ENCODE data around the gene BCL2L11. TPM values are rescaled to one million over a fixed set of nuclear protein-coding genes. Genes with fewer than 3 reads are reported as not detected.
A peak's percentile ranks its signal among the peaks of the same experiment; 100 is the strongest.
"Not testable (repeated sequence)": the region's sequence is repeated elsewhere in the genome, so short reads cannot be mapped to it uniquely, and the experiment has no call there.

Gene BCL2L11, protein sequence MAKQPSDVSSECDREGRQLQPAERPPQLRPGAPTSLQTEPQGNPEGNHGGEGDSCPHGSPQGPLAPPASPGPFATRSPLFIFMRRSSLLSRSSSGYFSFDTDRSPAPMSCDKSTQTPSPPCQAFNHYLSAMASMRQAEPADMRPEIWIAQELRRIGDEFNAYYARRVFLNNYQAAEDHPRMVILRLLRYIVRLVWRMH
- total RNA-seq = 10 to 100 TPM in 3 of 9 donors, 1 to 10 TPM in 6; 4.9 to 16.2 (median 7.3) TPM
- polyA plus RNA-seq = 1 to 10 TPM; 1.9 to 3.5 TPM
- long read RNA-seq, donor 1, partial matches to known transcripts = 1 of 7 reads
- long read RNA-seq, donor 1, other reads (novel, unspliced or antisense) = 6 of 7 reads
- long read RNA-seq, donor 2, partial matches to known transcripts = 0 of 1 reads
- long read RNA-seq, donor 2, other reads (novel, unspliced or antisense) = 1 of 1 reads
- long read RNA-seq, donor 3 = 0 reads

DNA sequence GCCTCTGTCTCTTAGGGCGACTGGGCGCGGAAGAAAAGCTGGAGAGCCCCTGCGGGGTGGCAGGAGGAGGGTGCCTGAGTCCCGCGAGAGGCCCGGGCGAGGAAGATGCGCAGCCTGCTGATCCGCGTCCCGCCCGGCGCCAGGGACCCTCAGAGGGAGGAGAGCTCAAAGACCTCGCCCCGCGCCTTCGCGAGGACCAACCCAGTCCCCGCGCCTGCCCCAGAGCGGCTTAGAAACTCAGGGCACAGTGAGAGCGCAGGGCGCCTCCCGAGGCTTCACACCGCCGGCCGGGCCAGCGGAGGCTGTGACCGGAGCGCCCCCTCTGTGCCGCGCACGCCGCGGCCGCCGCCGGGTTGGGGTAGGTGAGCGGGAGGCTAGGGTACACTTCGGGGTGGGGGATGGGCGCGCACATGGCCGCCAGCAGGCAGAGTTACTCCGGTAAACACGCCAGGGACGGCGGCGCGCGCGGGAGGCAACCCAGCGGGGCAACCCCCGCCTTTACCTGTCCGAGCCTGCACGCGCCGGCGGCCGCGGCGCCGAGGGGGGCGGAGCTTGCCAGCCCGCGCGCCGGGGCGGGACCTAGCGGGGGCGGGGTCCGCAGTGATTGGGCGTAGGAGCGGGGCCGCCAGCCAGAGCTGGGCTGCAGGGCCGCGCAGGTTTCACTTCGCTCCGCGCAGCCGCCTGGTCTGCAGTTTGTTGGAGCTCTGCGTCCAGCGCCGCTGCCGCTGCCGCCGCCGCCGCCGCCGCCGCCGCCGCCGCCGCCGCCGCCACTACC is at the start of gene BCL2L11:
Gene BCL2L11, plus strand, starts transcription at position 662 of the 775 bp plus-strand sequence. CDS start 2,832 bp downstream, outside the sequence.
- peak; percentile 67 to 89 (median 84) for ATAC-seq
- Histone ChIP-seq H3K9me3 (no peaks in the 10 kb centered on the region), H3K27ac (peak within 1 kb of the TSS in 11 of 12 donors; percentile 62 to 93 (median 80)), H3K36me3 (peaks cover 0 to 18% (median 17%) of the 10 kb centered on the region in 9 donors), H3K4me1 (peaks cover 4 to 63% (median 49%) of the 10 kb centered on the region in 12 donors), H3K27me3 (peaks cover 0 to 46% (median 4%) of the 10 kb centered on the region in 9 donors), H3K4me3 (peak within 1 kb of the TSS; percentile 64 to 98 (median 84))
- DNase-seq = peak; percentile 91 to 95 (median 94)
- WGBS, 4 donors = 1 to 2% (median 1%) methylated on average over 16 to 98 of the region's 98 CpGs
- intact Hi-C loops (cut with DNase I) = loop anchor here in 4 of 10 donors (2.0 to 5.0 kb wide), 2 partner anchors 20 to 42 kb away; no protein-coding TSS in a partner anchor
- TF ChIP-seq POLR2A (IDR thresholded peaks at IDR 0.05) = peak; percentile 73 to 95
- TF ChIP-seq, protein P1, sequence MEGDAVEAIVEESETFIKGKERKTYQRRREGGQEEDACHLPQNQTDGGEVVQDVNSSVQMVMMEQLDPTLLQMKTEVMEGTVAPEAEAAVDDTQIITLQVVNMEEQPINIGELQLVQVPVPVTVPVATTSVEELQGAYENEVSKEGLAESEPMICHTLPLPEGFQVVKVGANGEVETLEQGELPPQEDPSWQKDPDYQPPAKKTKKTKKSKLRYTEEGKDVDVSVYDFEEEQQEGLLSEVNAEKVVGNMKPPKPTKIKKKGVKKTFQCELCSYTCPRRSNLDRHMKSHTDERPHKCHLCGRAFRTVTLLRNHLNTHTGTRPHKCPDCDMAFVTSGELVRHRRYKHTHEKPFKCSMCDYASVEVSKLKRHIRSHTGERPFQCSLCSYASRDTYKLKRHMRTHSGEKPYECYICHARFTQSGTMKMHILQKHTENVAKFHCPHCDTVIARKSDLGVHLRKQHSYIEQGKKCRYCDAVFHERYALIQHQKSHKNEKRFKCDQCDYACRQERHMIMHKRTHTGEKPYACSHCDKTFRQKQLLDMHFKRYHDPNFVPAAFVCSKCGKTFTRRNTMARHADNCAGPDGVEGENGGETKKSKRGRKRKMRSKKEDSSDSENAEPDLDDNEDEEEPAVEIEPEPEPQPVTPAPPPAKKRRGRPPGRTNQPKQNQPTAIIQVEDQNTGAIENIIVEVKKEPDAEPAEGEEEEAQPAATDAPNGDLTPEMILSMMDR (IDR thresholded peaks at IDR 0.05) = peak in 8 of 12 donors; percentile 8 to 54 (median 22)

DNA sequence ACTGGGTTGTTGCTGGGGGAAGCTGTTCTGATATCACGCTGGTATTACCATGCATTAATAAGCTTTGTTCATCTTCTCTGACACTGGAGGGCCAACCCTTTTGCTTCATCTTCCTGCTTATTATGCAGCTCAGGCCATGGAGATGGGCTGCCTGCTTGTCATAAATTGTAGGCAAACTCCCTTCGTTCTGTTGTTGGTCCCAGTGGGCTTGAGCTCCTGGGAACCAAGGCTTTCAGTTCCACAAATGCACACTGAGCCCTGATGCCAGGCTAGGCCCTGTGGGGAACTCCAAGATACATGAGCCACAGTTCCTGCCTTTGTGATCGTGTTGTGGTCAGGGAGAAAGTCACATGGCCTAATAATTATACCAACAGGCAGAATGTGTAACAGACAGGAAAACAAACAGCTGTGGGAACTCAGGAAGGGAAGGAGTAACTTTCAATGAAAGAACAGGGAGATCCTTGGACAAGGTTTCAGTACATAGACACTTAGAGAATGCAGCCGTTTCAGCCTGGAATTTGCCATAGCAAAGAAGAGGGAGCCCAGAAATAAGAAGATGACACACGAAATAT is 49.0 kb upstream of the BCL2L11 start:
- ATAC-seq = peak; percentile 64 to 75 (median 72)
- no peak overlapping the region for H3K4me3 ChIP-seq
- TF ChIP-seq POLR2A (IDR thresholded peaks at IDR 0.05) = no peak
- TF ChIP-seq, protein P1 (IDR thresholded peaks at IDR 0.05) = no peak
- peaks cover 0 to 25% (median 4%) of the 10 kb centered on the region in 12 donors for H3K9me3 ChIP-seq
- peak overlapping the region in 1 of 12 donors; percentile 16 for H3K27ac ChIP-seq
- H3K36me3 ChIP-seq = no peaks in the 10 kb centered on the region
- peaks cover 0 to 16% (median 4%) of the 10 kb centered on the region in 12 donors for H3K4me1 ChIP-seq
- DNase-seq = peak in 1 of 5 donors; percentile 41
- no peaks in the 10 kb centered on the region for H3K27me3 ChIP-seq
- intact Hi-C loops (cut with DNase I) = no loop called here
- 28 to 53% (median 41%) methylated on average over 4 to 5 of the region's 5 CpGs for WGBS, 4 donors

DNA sequence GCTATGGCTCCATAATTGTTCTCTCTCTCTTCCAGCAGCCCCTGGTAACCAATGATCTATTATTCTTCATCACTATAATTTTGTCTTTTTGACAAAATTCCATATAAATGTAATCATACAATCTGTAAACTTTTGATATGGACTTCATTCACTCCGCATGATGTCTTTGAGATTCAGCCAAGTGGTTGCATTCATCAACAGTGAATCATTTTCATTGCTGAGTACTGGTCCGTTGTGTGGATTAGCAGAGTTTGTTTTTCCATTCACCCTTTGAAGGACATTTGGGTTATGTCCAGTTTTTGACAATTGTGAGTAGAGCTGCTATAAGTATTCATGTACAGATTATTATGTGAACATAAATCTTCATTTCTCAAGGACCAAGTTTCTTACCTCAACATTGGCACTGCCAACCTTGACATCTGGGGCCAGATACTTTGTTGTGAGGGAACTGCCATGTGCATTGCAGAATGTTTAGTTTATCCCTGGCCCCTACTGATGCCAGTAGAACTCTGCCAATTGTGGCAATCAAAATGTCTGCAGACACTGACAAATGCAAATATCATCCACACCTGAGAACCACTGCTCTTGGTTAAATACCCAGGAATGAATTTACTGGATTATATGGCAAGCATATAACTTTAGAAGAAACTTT is 48.4 kb upstream of the BCL2L11 start:
- TF ChIP-seq POLR2A (IDR thresholded peaks at IDR 0.05) = no peak
- TF ChIP-seq, protein P1 (IDR thresholded peaks at IDR 0.05) = no peak
- Histone ChIP-seq H3K4me1 (peaks cover 0 to 16% (median 4%) of the 10 kb centered on the region in 12 donors), H3K27me3 (no peaks in the 10 kb centered on the region), H3K9me3 (peaks cover 0 to 27% (median 4%) of the 10 kb centered on the region in 12 donors), H3K4me3 (no peak overlapping the region), H3K27ac (peak overlapping the region in 1 of 12 donors; percentile 16), H3K36me3 (no peaks in the 10 kb centered on the region)
- DNase-seq (no peak), ATAC-seq (peak in 2 of 4 donors; percentile 24 to 80)
- intact Hi-C loops (cut with DNase I) = no loop called here
- 27 to 46% (median 33%) methylated on average over 2 of the region's 2 CpGs for WGBS, 4 donors

DNA sequence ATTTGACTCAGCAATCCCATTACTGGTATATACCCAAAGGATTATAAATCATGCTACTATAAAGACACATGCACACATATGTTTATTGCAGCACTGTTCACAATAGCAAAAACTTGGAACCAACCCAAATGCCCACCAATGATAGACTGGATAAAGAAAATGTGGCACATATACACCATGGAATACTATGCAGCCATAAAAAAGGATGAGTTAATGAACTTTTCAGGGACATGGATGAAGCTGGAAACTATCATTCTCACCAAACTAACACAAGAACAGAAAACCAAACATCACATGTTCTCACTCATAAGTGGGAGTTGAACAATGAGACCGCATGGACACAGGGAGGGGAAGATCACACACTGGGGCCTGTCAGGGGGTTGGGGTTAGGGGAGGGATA is 38.1 kb upstream of the BCL2L11 start:
- H3K9me3 ChIP-seq; DNase-seq; ATAC-seq; H3K4me3 ChIP-seq; H3K36me3 ChIP-seq; H3K27ac ChIP-seq; intact Hi-C loops (cut with DNase I); H3K4me1 ChIP-seq: not testable (repeated sequence)
- H3K27me3 ChIP-seq = peaks cover 0 to 11% (median 0%) of the 10 kb centered on the region in 9 donors
- 0% methylated on average over 1 of the region's 1 CpG for WGBS, 4 donors

All from heart left ventricle (tissue), 16 donors.